Measurements from ENCODE around the gene VCP.

VCP gene

GRCh38 chr9:35112257-35113020 is 40.0 kb upstream of the VCP start:
- Histone ChIP-seq H3K9me3 (ENCODE audit: insufficient read depth, low read depth, low read length) (no peaks in the 10 kb centered on the region), H2AFZ (ENCODE audit: low read length) (no peak overlapping the region), H3K9me2 (replicated peaks; ENCODE audit: low read depth, low read length) (no peaks in the 10 kb centered on the region), H3K4me1 (ENCODE audit: insufficient read depth, low read length, poor library complexity, severe bottlenecking) (peaks cover 44% of the 10 kb centered on the region), H3K36me3 (ENCODE audit: insufficient read depth, low read length) (peaks cover 6% of the 10 kb centered on the region; the same call in 1 of the 2 replicates), H3K27me3 (ENCODE audit: insufficient read depth, low read length, poor library complexity, severe bottlenecking) (no peaks in the 10 kb centered on the region), H3F3A (ENCODE audit: low read depth) (peaks cover 7% of the 10 kb centered on the region), H3K9ac (ENCODE audit: low read depth, low read length, poor library complexity, severe bottlenecking) (peak overlapping the region; percentile 52), H3K79me2 (ENCODE audit: insufficient read depth, low read length) (peaks cover 8% of the 10 kb centered on the region; the same call in 1 of the 2 replicates), H3K4me2 (ENCODE audit: low read depth, low read length, poor library complexity, severe bottlenecking) (peak overlapping the region; percentile 76), H4K20me1 (ENCODE audit: insufficient read depth, low read length, poor library complexity, severe bottlenecking) (peaks cover 4% of the 10 kb centered on the region), H3K4me3 (ENCODE audit: low read length, poor library complexity, severe bottlenecking) (peak overlapping the region; percentile 67)
- TF ChIP-seq CTCF (conservative IDR thresholded peaks at IDR 0.05; ENCODE audit: low read length) (no peak), EZH2phosphoT487 (IDR thresholded peaks at IDR 0.05; ENCODE audit: borderline replicate concordance) (no peak)

GRCh38 chr9:35111001-35111933 is 38.8 kb upstream of the VCP start:
- Histone ChIP-seq H2AFZ (ENCODE audit: low read length) (peak overlapping the region; percentile 75), H3K9me3 (ENCODE audit: insufficient read depth, low read depth, low read length) (no peaks in the 10 kb centered on the region), H3K36me3 (ENCODE audit: insufficient read depth, low read length) (peaks cover 7% of the 10 kb centered on the region; the same call in 1 of the 2 replicates), H3K9ac (ENCODE audit: low read depth, low read length, poor library complexity, severe bottlenecking) (peak overlapping the region; percentile 71), H3K27me3 (ENCODE audit: insufficient read depth, low read length, poor library complexity, severe bottlenecking) (no peaks in the 10 kb centered on the region), H4K20me1 (ENCODE audit: insufficient read depth, low read length, poor library complexity, severe bottlenecking) (peaks cover 4% of the 10 kb centered on the region), H3K9me2 (replicated peaks; ENCODE audit: low read depth, low read length) (no peaks in the 10 kb centered on the region), H3K79me2 (ENCODE audit: insufficient read depth, low read length) (peaks cover 8% of the 10 kb centered on the region; the same call in 1 of the 2 replicates), H3K4me2 (ENCODE audit: low read depth, low read length, poor library complexity, severe bottlenecking) (peak overlapping the region; percentile 97), H3K4me3 (ENCODE audit: low read length, poor library complexity, severe bottlenecking) (peak overlapping the region; percentile 90), H3K4me1 (ENCODE audit: insufficient read depth, low read length, poor library complexity, severe bottlenecking) (peaks cover 40% of the 10 kb centered on the region), H3F3A (ENCODE audit: low read depth) (0 out of 2 replicates have a peak, but pooled peaks cover 3% of the 10 kb centered on the region)
- TF ChIP-seq EZH2phosphoT487 (IDR thresholded peaks at IDR 0.05; ENCODE audit: borderline replicate concordance) (no peak), CTCF (conservative IDR thresholded peaks at IDR 0.05; ENCODE audit: low read length) (no peak)

GRCh38 chr9:35110327-35110761 is 37.9 kb upstream of the VCP start:
- TF ChIP-seq CTCF (conservative IDR thresholded peaks at IDR 0.05; ENCODE audit: low read length) (no peak), EZH2phosphoT487 (IDR thresholded peaks at IDR 0.05; ENCODE audit: borderline replicate concordance) (no peak)
- peak overlapping the region; percentile 97 for H3K4me2 ChIP-seq (ENCODE audit: low read depth, low read length, poor library complexity, severe bottlenecking)

More at GRCh38 chr9:35110327-35110761, 37.9 kb upstream of the VCP start:
- Histone ChIP-seq H3K9me2 (replicated peaks; ENCODE audit: low read depth, low read length) (no peaks in the 10 kb centered on the region), H3F3A (ENCODE audit: low read depth) (0 out of 2 replicates have a peak, but pooled peaks cover 3% of the 10 kb centered on the region), H3K36me3 (ENCODE audit: insufficient read depth, low read length) (peaks cover 12% of the 10 kb centered on the region; the same call in 1 of the 2 replicates), H3K9me3 (ENCODE audit: insufficient read depth, low read depth, low read length) (no peaks in the 10 kb centered on the region), H3K27me3 (ENCODE audit: insufficient read depth, low read length, poor library complexity, severe bottlenecking) (no peaks in the 10 kb centered on the region), H2AFZ (ENCODE audit: low read length) (no peak overlapping the region), H3K4me1 (ENCODE audit: insufficient read depth, low read length, poor library complexity, severe bottlenecking) (peaks cover 40% of the 10 kb centered on the region), H3K79me2 (ENCODE audit: insufficient read depth, low read length) (peaks cover 8% of the 10 kb centered on the region; the same call in 1 of the 2 replicates), H3K9ac (ENCODE audit: low read depth, low read length, poor library complexity, severe bottlenecking) (peak overlapping the region; percentile 71), H4K20me1 (ENCODE audit: insufficient read depth, low read length, poor library complexity, severe bottlenecking) (peaks cover 4% of the 10 kb centered on the region), H3K4me3 (ENCODE audit: low read length, poor library complexity, severe bottlenecking) (peak overlapping the region; percentile 90)

Measured in Loucy (cell line).